WTC11 (cell line): ENCODE results near the gene RBM43.

Experiments used
- ATF1 ChIP-seq: sonication (generic); formaldehyde crosslinking; IDR thresholded peaks from 2 replicates; pipeline ENCODE4 v1.8.1; 2023; ENCODE audit warnings: mild to moderate bottlenecking, moderate library complexity, missing genetic modification reagents
- ATF2 ChIP-seq: sonication (generic); formaldehyde crosslinking; IDR thresholded peaks from 2 replicates; pipeline ENCODE4 v1.8.1; 2022; ENCODE audit warnings: low read depth, missing genetic modification reagents, borderline replicate concordance
- CREM ChIP-seq: sonication (generic); formaldehyde crosslinking; IDR thresholded peaks from 2 replicates; pipeline ENCODE4 v1.8.1; 2022; ENCODE audit warnings: mild to moderate bottlenecking, missing genetic modification reagents, moderate library complexity
- JUN ChIP-seq: sonication (generic); formaldehyde crosslinking; IDR thresholded peaks from 2 replicates; pipeline ENCODE4 v1.8.0; 2023; ENCODE audit warnings: mild to moderate bottlenecking, missing genetic modification reagents
- NFYB ChIP-seq: sonication (generic); formaldehyde crosslinking; conservative IDR thresholded peaks from 2 replicates; pipeline ENCODE4 v1.8.0; 2022; ENCODE audit warnings: low read depth, missing genetic modification reagents
- PRDM15 ChIP-seq: sonication (generic); formaldehyde crosslinking; IDR thresholded peaks from 2 replicates; pipeline ENCODE4 v1.8.0; 2022; ENCODE audit warnings: missing genetic modification reagents
- USF2 ChIP-seq: sonication (generic); formaldehyde crosslinking; IDR thresholded peaks from 2 replicates; pipeline ENCODE4 v1.8.1; 2023; ENCODE audit warnings: mild to moderate bottlenecking, missing genetic modification reagents, moderate library complexity
- ZNF138 ChIP-seq: sonication (generic); formaldehyde crosslinking; conservative IDR thresholded peaks from 2 replicates; pipeline ENCODE4 v1.8.1; 2022; ENCODE audit warnings: mild to moderate bottlenecking, moderate library complexity, missing genetic modification reagents
- TF ChIP-seq, protein P1 (sequence below): sonication (generic); formaldehyde crosslinking; IDR thresholded peaks from 2 replicates; pipeline ENCODE4 v1.8.0; 2022; ENCODE audit warnings: mild to moderate bottlenecking, missing genetic modification reagents
- TF ChIP-seq, protein P2 (sequence below): sonication (generic); formaldehyde crosslinking; IDR thresholded peaks from 2 replicates; pipeline ENCODE4 v1.8.0; 2022; ENCODE audit warnings: mild to moderate bottlenecking, missing genetic modification reagents
- TF ChIP-seq, protein P3 (sequence below): fragments of 200-600 bp; IDR thresholded peaks from 2 replicates; pipeline ENCODE4 v1.8.0; 2022; ENCODE audit warnings: antibody characterized with exemption
- TF ChIP-seq, protein P4 (sequence below): sonication (generic); formaldehyde crosslinking; IDR thresholded peaks from 2 replicates; pipeline ENCODE4 v1.8.0; 2022; ENCODE audit warnings: mild to moderate bottlenecking, missing genetic modification reagents
- TF ChIP-seq, protein P5 (sequence below): sonication (generic); formaldehyde crosslinking; IDR thresholded peaks from 2 replicates; pipeline ENCODE4 v1.8.0; 2023; ENCODE audit warnings: mild to moderate bottlenecking, missing genetic modification reagents

DNA sequence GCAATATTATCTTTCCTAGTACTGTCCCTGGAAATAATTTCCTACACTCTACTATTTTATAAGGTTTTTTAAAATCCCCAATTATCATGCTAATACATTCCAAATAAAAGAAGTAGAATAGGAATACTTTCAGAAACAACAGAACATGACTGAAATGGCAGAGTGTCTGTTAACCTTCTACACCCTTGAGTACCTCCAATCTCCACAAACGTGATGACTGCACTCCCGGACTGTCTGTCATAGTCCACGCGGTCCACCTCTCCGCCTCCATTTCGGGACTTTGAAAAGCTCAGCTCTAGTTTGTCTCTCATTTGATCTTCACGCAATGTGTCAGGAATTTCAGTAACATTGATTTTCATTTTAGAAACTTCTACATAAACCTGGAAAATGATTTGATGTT, 13.6 kb upstream of the RBM43 start:
- TF ChIP-seq PRDM15 (CRISPR knock-in tag) (no peak), ATF2 (CRISPR knock-in tag) (no peak), CREM (no peak), NFYB (no peak), JUN (CRISPR knock-in tag) (no peak), ATF1 (CRISPR knock-in tag) (no peak), USF2 (CRISPR knock-in tag) (no peak), ZNF138 (no peak)
- TF ChIP-seq, protein P1, sequence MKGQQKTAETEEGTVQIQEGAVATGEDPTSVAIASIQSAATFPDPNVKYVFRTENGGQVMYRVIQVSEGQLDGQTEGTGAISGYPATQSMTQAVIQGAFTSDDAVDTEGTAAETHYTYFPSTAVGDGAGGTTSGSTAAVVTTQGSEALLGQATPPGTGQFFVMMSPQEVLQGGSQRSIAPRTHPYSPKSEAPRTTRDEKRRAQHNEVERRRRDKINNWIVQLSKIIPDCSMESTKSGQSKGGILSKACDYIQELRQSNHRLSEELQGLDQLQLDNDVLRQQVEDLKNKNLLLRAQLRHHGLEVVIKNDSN (CRISPR knock-in tag) = no peak
- TF ChIP-seq, protein P2, sequence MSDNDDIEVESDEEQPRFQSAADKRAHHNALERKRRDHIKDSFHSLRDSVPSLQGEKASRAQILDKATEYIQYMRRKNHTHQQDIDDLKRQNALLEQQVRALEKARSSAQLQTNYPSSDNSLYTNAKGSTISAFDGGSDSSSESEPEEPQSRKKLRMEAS = no peak
- TF ChIP-seq, protein P3, sequence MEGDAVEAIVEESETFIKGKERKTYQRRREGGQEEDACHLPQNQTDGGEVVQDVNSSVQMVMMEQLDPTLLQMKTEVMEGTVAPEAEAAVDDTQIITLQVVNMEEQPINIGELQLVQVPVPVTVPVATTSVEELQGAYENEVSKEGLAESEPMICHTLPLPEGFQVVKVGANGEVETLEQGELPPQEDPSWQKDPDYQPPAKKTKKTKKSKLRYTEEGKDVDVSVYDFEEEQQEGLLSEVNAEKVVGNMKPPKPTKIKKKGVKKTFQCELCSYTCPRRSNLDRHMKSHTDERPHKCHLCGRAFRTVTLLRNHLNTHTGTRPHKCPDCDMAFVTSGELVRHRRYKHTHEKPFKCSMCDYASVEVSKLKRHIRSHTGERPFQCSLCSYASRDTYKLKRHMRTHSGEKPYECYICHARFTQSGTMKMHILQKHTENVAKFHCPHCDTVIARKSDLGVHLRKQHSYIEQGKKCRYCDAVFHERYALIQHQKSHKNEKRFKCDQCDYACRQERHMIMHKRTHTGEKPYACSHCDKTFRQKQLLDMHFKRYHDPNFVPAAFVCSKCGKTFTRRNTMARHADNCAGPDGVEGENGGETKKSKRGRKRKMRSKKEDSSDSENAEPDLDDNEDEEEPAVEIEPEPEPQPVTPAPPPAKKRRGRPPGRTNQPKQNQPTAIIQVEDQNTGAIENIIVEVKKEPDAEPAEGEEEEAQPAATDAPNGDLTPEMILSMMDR = no peak
- TF ChIP-seq, protein P4, sequence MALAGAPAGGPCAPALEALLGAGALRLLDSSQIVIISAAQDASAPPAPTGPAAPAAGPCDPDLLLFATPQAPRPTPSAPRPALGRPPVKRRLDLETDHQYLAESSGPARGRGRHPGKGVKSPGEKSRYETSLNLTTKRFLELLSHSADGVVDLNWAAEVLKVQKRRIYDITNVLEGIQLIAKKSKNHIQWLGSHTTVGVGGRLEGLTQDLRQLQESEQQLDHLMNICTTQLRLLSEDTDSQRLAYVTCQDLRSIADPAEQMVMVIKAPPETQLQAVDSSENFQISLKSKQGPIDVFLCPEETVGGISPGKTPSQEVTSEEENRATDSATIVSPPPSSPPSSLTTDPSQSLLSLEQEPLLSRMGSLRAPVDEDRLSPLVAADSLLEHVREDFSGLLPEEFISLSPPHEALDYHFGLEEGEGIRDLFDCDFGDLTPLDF (CRISPR knock-in tag) = no peak
- TF ChIP-seq, protein P5, sequence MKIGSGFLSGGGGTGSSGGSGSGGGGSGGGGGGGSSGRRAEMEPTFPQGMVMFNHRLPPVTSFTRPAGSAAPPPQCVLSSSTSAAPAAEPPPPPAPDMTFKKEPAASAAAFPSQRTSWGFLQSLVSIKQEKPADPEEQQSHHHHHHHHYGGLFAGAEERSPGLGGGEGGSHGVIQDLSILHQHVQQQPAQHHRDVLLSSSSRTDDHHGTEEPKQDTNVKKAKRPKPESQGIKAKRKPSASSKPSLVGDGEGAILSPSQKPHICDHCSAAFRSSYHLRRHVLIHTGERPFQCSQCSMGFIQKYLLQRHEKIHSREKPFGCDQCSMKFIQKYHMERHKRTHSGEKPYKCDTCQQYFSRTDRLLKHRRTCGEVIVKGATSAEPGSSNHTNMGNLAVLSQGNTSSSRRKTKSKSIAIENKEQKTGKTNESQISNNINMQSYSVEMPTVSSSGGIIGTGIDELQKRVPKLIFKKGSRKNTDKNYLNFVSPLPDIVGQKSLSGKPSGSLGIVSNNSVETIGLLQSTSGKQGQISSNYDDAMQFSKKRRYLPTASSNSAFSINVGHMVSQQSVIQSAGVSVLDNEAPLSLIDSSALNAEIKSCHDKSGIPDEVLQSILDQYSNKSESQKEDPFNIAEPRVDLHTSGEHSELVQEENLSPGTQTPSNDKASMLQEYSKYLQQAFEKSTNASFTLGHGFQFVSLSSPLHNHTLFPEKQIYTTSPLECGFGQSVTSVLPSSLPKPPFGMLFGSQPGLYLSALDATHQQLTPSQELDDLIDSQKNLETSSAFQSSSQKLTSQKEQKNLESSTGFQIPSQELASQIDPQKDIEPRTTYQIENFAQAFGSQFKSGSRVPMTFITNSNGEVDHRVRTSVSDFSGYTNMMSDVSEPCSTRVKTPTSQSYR (CRISPR knock-in tag) = no peak
